Kidney (tissue), 14 donors: ENCODE data around the gene PIK3R1. TPM values are rescaled to one million over a fixed set of nuclear protein-coding genes. Genes with fewer than 3 reads are reported as not detected.

Experiments used
- DNase-seq, 5 donors: peaks; one replicate each; pipeline ENCODE4 v3.0.0-alpha.2; 2013 to 2020
- FAIRE-seq: peaks from 2 replicates; lab custom pipeline; 2012; peaks lifted over from hg19 to GRCh38; lab: Jason Lieb, UNC
- H3K27ac ChIP-seq, 2 donors: one replicate each; pipeline ENCODE4 v1.7.0; 2013; ENCODE audit warnings: low read depth in 2 of 2, low read length in 2 of 2, inconsistent platforms in 1 of 2
- H3K27me3 ChIP-seq: one replicate; pipeline ENCODE4 v1.7.1; 2013; ENCODE audit warnings: low read length, inconsistent platforms; ENCODE audit not compliant: control insufficient read depth, insufficient read depth
- H3K36me3 ChIP-seq, 3 donors: one replicate each; pipeline versions ENCODE4 v1.7.0 to v1.7.1; 2013; ENCODE audit warnings: low read length in 3 of 3, control low read depth in 1 of 3, inconsistent platforms in 1 of 3; ENCODE audit not compliant: insufficient read depth in 3 of 3, control insufficient read depth in 2 of 3
- H3K4me1 ChIP-seq, 3 donors: one replicate each; pipeline versions ENCODE4 v1.7.0 to v1.7.1; 2013; ENCODE audit warnings: low read length in 3 of 3, inconsistent platforms in 1 of 3, low read depth in 1 of 3; ENCODE audit not compliant: control insufficient read depth in 2 of 3, insufficient read depth in 2 of 3
- H3K4me3 ChIP-seq, 3 donors: one replicate each; pipeline versions ENCODE4 v1.7.0 to v1.8.1; 2013; ENCODE audit warnings: low read length in 3 of 3, control low read depth in 1 of 3, inconsistent platforms in 1 of 3
- H3K9ac ChIP-seq, 3 donors: one replicate each; pipeline versions ENCODE4 v1.7.0 to v1.7.1; 2013; ENCODE audit warnings: low read length in 3 of 3, control low read depth in 1 of 3, inconsistent platforms in 1 of 3
- H3K9me3 ChIP-seq, 3 donors: one replicate each; pipeline versions ENCODE4 v1.7.0 to v1.7.1; 2013; ENCODE audit warnings: low read length in 3 of 3, control low read depth in 1 of 3, inconsistent platforms in 1 of 3; ENCODE audit not compliant: control insufficient read depth in 2 of 3, insufficient read depth in 1 of 3
- CTCF ChIP-seq: IDR thresholded peaks from 3 replicates; pipeline ENCODE4 v1.5.1; 2012; ENCODE audit warnings: mild to moderate bottlenecking, moderate library complexity, borderline replicate concordance; ENCODE audit not compliant: insufficient read depth; ENCODE audit errors: extremely low read depth
- intact Hi-C: fragments of 100-400 bp; cut with DNase I; formaldehyde crosslinking; loops from one replicate; pipeline ENCODE4 v1.11.1; 2022
- polyA plus RNA-seq: library from polyadenylated mRNA; stranded (reverse); fragments of 350-450 nt; fragmentation: Illumina TruSeq; extraction: RNeasy Lipid Tissue Mini Kit (QIAGEN cat#74804); gene quantifications from one replicate; pipeline ENCODE4 v1.2.3, GENCODE V29; 2014; ENCODE audit warnings: low read depth, low replicate concordance; ENCODE audit not compliant: insufficient read depth
- total RNA-seq: library from RNA; stranded (reverse); fragmentation: NEBNext Ultra II Directional; extraction: Animal tissue kit (Norgen Biotek cat#: 25700); gene quantifications from one replicate; pipeline ENCODE4 v1.2.1, GENCODE V29; 2021
- donor health status: control.
- donor health status: control.
- donor health status: control.
- donor health status: control.
- donor health status: control.
- donor health status: DM: yes; HTN: yes; CAD: no.
- donor health status: Normal renal cell carcinoma (clear cell type).

PIK3R1 gene
- total and polyA plus RNA-seq, 2 donors from 2014 or later = 26.6 to 138 TPM

GRCh38 chr5:68350176-68350575 lies 134.6 kb downstream of the PIK3R1 start:
- FAIRE-seq (no peak), DNase-seq (no peak)
- no peak overlapping the region for H3K9ac ChIP-seq
- no peak for TF ChIP-seq CTCF
- peaks cover 0 to 4% (median 0%) of the 10 kb centered on the region in 3 donors for H3K4me1 ChIP-seq
- H3K36me3 ChIP-seq = no peaks in the 10 kb centered on the region
- intact Hi-C loops = no loop called here
- H3K27me3 ChIP-seq = no peaks in the 10 kb centered on the region
- H3K9me3 ChIP-seq = no peaks in the 10 kb centered on the region
- H3K4me3 ChIP-seq = no peak overlapping the region
- no peak overlapping the region for H3K27ac ChIP-seq
